HepG2 (cell line): ENCODE data around the gene SYNGR2. TPM values are rescaled to one million over a fixed set of nuclear protein-coding genes. Genes with fewer than 3 reads are reported as not detected.

Experiments used
- FOXM1 ChIP-seq: sonication (generic); formaldehyde crosslinking; IDR thresholded peaks from 2 replicates; pipeline ENCODE4 v1.5.0; 2020; ENCODE audit warnings: missing genetic modification reagents
- HNRNPLL ChIP-seq: fragments of 200-400 bp; formaldehyde crosslinking; IDR thresholded peaks from 2 replicates; pipeline ENCODE4 v1.6.1; 2017; ENCODE audit warnings: mild to moderate bottlenecking, low read depth, low read length; ENCODE audit not compliant: poor library complexity, severe bottlenecking
- MYC ChIP-seq: sonication (generic); formaldehyde crosslinking; IDR thresholded peaks from 2 replicates; pipeline ENCODE4 v1.9.0; 2021; ENCODE audit warnings: missing genetic modification reagents, borderline replicate concordance
- REPIN1 ChIP-seq: sonication (generic); formaldehyde crosslinking; IDR thresholded peaks from 2 replicates; pipeline ENCODE4 v1.8.0; 2022; ENCODE audit warnings: missing genetic modification reagents, low read depth, mild to moderate bottlenecking, borderline replicate concordance
- SSRP1 ChIP-seq: IDR thresholded peaks from 2 replicates; pipeline ENCODE4 v1.6.1; 2016; ENCODE audit warnings: control low read depth
- ZFP41 ChIP-seq: sonication (generic); formaldehyde crosslinking; IDR thresholded peaks from 2 replicates; pipeline ENCODE4 v1.4.0; 2020; ENCODE audit warnings: mild to moderate bottlenecking, missing genetic modification reagents, borderline replicate concordance
- ZNF121 ChIP-seq: sonication (generic); formaldehyde crosslinking; IDR thresholded peaks from 2 replicates; pipeline ENCODE4 v1.5.0; 2020; ENCODE audit warnings: mild to moderate bottlenecking, missing genetic modification reagents
- ZNF256 ChIP-seq: sonication (generic); formaldehyde crosslinking; conservative IDR thresholded peaks from 2 replicates; pipeline ENCODE4 v1.4.0; 2020; ENCODE audit warnings: missing genetic modification reagents
- ZNF451 ChIP-seq: sonication (generic); formaldehyde crosslinking; IDR thresholded peaks from 2 replicates; pipeline ENCODE4 v1.5.0; 2020; ENCODE audit warnings: mild to moderate bottlenecking, missing genetic modification reagents
- ZNF607 ChIP-seq: sonication (generic); formaldehyde crosslinking; IDR thresholded peaks from 2 replicates; pipeline ENCODE4 v1.5.1; 2020; ENCODE audit warnings: missing genetic modification reagents, mild to moderate bottlenecking, borderline replicate concordance
- ZNF761 ChIP-seq: sonication (generic); formaldehyde crosslinking; conservative IDR thresholded peaks from 2 replicates; pipeline ENCODE4 v1.4.0; 2020; ENCODE audit warnings: mild to moderate bottlenecking, missing genetic modification reagents
- polyA plus RNA-seq, 8 experiments: library from polyadenylated mRNA; depleted of rRNA in 3 of 8; stranded (reverse) in 7 of 8; unstranded in 1 of 8; fragments of >200 nt; fragmentation: Illumina TruSeq in 4 of 8; extraction: Trizol in 4 of 8; gene quantifications; 2 replicates each; pipeline versions ENCODE4 v1.2.1 to v1.2.3, GENCODE V29; 2011 to 2016; ENCODE audit warnings: low read depth in 4 of 8, missing spikeins in 1 of 8, mixed read lengths in 1 of 8; ENCODE audit not compliant: insufficient read depth in 1 of 8
- total RNA-seq, 5 experiments: library from RNA; depleted of rRNA; stranded (reverse); fragments of >200 nt; fragmentation: Illumina TruSeq; extraction: Trizol; gene quantifications; 2 replicates each; pipeline ENCODE4 v1.2.3, GENCODE V29; 2016; ENCODE audit warnings: low read depth in 1 of 5
- TF ChIP-seq, protein P1 (sequence below): sonication (generic); formaldehyde crosslinking; IDR thresholded peaks from 2 replicates; pipeline ENCODE4 v1.4.0; 2020; ENCODE audit warnings: missing genetic modification reagents
- TF ChIP-seq, protein P2 (sequence below): sonication (generic); formaldehyde crosslinking; IDR thresholded peaks from 2 replicates; pipeline ENCODE4 v1.8.1; 2022; ENCODE audit warnings: mild to moderate bottlenecking, missing genetic modification reagents
- TF ChIP-seq, protein P3 (sequence below): sonication (generic); formaldehyde crosslinking; IDR thresholded peaks from 2 replicates; pipeline ENCODE4 v1.8.0; 2022; ENCODE audit warnings: mild to moderate bottlenecking, missing genetic modification reagents, moderate library complexity
- TF ChIP-seq, protein P4 (sequence below): sonication (generic); formaldehyde crosslinking; IDR thresholded peaks from 2 replicates; pipeline ENCODE4 v1.4.0; 2020; ENCODE audit warnings: missing genetic modification reagents, low read depth, mild to moderate bottlenecking, borderline replicate concordance
- TF ChIP-seq, protein P5 (sequence below): sonication (generic); formaldehyde crosslinking; IDR thresholded peaks from 2 replicates; pipeline ENCODE4 v1.4.0; 2020; ENCODE audit warnings: mild to moderate bottlenecking, missing genetic modification reagents
- TF ChIP-seq, protein P6 (sequence below): sonication (generic); formaldehyde crosslinking; IDR thresholded peaks from 2 replicates; pipeline ENCODE4 v1.4.0; 2020; ENCODE audit warnings: missing genetic modification reagents, borderline replicate concordance

Gene SYNGR2
- total and polyA plus RNA-seq, 2 of the 13 experiments (the other 11 are each of a cell fraction or from before 2014, with no cell fraction given), result 46.7 to 170 TPM

DNA sequence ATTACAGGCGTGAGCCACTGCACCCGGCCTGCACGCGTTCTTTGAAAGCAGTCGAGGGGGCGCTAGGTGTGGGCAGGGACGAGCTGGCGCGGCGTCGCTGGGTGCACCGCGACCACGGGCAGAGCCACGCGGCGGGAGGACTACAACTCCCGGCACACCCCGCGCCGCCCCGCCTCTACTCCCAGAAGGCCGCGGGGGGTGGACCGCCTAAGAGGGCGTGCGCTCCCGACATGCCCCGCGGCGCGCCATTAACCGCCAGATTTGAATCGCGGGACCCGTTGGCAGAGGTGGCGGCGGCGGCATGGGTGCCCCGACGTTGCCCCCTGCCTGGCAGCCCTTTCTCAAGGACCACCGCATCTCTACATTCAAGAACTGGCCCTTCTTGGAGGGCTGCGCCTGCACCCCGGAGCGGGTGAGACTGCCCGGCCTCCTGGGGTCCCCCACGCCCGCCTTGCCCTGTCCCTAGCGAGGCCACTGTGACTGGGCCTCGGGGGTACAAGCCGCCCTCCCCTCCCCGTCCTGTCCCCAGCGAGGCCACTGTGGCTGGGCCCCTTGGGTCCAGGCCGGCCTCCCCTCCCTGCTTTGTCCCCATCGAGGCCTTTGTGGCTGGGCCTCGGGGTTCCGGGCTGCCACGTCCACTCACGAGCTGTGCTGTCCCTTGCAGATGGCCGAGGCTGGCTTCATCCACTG is 45.8 kb downstream of the SYNGR2 start, which contains the start of gene BIRC5 (continued):
- TF ChIP-seq MYC (CRISPR knock-in tag), result peak; percentile 98
- TF ChIP-seq ZNF451 (CRISPR knock-in tag), result peak; percentile 59; the same call in 1 of the 2 replicates
- TF ChIP-seq ZNF607 (CRISPR knock-in tag), result peak; percentile 84
- TF ChIP-seq, protein P1, sequence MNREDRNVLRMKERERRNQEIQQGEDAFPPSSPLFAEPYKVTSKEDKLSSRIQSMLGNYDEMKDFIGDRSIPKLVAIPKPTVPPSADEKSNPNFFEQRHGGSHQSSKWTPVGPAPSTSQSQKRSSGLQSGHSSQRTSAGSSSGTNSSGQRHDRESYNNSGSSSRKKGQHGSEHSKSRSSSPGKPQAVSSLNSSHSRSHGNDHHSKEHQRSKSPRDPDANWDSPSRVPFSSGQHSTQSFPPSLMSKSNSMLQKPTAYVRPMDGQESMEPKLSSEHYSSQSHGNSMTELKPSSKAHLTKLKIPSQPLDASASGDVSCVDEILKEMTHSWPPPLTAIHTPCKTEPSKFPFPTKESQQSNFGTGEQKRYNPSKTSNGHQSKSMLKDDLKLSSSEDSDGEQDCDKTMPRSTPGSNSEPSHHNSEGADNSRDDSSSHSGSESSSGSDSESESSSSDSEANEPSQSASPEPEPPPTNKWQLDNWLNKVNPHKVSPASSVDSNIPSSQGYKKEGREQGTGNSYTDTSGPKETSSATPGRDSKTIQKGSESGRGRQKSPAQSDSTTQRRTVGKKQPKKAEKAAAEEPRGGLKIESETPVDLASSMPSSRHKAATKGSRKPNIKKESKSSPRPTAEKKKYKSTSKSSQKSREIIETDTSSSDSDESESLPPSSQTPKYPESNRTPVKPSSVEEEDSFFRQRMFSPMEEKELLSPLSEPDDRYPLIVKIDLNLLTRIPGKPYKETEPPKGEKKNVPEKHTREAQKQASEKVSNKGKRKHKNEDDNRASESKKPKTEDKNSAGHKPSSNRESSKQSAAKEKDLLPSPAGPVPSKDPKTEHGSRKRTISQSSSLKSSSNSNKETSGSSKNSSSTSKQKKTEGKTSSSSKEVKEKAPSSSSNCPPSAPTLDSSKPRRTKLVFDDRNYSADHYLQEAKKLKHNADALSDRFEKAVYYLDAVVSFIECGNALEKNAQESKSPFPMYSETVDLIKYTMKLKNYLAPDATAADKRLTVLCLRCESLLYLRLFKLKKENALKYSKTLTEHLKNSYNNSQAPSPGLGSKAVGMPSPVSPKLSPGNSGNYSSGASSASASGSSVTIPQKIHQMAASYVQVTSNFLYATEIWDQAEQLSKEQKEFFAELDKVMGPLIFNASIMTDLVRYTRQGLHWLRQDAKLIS (CRISPR knock-in tag), result no peak
- peak; percentile 82 for TF ChIP-seq REPIN1 (CRISPR knock-in tag)
- TF ChIP-seq, protein P2, sequence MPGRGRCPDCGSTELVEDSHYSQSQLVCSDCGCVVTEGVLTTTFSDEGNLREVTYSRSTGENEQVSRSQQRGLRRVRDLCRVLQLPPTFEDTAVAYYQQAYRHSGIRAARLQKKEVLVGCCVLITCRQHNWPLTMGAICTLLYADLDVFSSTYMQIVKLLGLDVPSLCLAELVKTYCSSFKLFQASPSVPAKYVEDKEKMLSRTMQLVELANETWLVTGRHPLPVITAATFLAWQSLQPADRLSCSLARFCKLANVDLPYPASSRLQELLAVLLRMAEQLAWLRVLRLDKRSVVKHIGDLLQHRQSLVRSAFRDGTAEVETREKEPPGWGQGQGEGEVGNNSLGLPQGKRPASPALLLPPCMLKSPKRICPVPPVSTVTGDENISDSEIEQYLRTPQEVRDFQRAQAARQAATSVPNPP, result peak; percentile 68; the same call in 1 of the 2 replicates
- TF ChIP-seq, protein P3, sequence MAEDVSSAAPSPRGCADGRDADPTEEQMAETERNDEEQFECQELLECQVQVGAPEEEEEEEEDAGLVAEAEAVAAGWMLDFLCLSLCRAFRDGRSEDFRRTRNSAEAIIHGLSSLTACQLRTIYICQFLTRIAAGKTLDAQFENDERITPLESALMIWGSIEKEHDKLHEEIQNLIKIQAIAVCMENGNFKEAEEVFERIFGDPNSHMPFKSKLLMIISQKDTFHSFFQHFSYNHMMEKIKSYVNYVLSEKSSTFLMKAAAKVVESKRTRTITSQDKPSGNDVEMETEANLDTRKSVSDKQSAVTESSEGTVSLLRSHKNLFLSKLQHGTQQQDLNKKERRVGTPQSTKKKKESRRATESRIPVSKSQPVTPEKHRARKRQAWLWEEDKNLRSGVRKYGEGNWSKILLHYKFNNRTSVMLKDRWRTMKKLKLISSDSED (CRISPR knock-in tag), result no peak
- TF ChIP-seq, protein P4, sequence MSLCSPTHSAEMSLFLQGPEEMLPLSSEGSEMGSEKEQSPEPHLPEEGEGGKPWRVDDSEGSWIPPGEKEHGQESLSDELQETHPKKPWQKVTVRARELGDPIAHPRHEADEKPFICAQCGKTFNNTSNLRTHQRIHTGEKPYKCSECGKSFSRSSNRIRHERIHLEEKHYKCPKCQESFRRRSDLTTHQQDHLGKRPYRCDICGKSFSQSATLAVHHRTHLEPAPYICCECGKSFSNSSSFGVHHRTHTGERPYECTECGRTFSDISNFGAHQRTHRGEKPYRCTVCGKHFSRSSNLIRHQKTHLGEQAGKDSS (CRISPR knock-in tag), result no peak; the same call in 1 of the 2 replicates
- TF ChIP-seq ZNF761 (CRISPR knock-in tag), result no peak
- peak; percentile 92 for TF ChIP-seq FOXM1
- no peak; the same call in 1 of the 2 replicates for TF ChIP-seq ZNF121
- peak; percentile 76; the same call in 1 of the 2 replicates for TF ChIP-seq ZNF256
- no peak for TF ChIP-seq ZFP41 (CRISPR knock-in tag)
- TF ChIP-seq HNRNPLL, result no peak
- TF ChIP-seq, protein P5, sequence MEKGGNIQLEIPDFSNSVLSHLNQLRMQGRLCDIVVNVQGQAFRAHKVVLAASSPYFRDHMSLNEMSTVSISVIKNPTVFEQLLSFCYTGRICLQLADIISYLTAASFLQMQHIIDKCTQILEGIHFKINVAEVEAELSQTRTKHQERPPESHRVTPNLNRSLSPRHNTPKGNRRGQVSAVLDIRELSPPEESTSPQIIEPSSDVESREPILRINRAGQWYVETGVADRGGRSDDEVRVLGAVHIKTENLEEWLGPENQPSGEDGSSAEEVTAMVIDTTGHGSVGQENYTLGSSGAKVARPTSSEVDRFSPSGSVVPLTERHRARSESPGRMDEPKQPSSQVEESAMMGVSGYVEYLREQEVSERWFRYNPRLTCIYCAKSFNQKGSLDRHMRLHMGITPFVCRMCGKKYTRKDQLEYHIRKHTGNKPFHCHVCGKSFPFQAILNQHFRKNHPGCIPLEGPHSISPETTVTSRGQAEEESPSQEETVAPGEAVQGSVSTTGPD (CRISPR knock-in tag), result no peak
- TF ChIP-seq, protein P6, sequence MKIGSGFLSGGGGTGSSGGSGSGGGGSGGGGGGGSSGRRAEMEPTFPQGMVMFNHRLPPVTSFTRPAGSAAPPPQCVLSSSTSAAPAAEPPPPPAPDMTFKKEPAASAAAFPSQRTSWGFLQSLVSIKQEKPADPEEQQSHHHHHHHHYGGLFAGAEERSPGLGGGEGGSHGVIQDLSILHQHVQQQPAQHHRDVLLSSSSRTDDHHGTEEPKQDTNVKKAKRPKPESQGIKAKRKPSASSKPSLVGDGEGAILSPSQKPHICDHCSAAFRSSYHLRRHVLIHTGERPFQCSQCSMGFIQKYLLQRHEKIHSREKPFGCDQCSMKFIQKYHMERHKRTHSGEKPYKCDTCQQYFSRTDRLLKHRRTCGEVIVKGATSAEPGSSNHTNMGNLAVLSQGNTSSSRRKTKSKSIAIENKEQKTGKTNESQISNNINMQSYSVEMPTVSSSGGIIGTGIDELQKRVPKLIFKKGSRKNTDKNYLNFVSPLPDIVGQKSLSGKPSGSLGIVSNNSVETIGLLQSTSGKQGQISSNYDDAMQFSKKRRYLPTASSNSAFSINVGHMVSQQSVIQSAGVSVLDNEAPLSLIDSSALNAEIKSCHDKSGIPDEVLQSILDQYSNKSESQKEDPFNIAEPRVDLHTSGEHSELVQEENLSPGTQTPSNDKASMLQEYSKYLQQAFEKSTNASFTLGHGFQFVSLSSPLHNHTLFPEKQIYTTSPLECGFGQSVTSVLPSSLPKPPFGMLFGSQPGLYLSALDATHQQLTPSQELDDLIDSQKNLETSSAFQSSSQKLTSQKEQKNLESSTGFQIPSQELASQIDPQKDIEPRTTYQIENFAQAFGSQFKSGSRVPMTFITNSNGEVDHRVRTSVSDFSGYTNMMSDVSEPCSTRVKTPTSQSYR (CRISPR knock-in tag), result no peak
- no peak for TF ChIP-seq SSRP1 (CRISPR knock-in tag)
